ENCODE results near the gene PLOD1. TPM values are rescaled to one million over a fixed set of nuclear protein-coding genes. Genes with fewer than 3 reads are reported as not detected.

The PLOD1 gene
- total and polyA plus RNA-seq, 12 donors: 27.3 to 102 (median 48.5) TPM

- H3K4me3 ChIP-seq: no peak overlapping the region
- ATAC-seq: no peak
- intact Hi-C loops (cut with DNase I): no loop called here
- TF ChIP-seq CTCF (IDR thresholded peaks at IDR 0.05): no peak
- H3K9me3 ChIP-seq: no peaks in the 10 kb centered on the region
- no peak for DNase-seq
- peak overlapping the region in 2 of 10 donors; percentile 3 to 6 for H3K27ac ChIP-seq
- H3K4me1 ChIP-seq: peaks cover 2 to 39% (median 29%) of the 10 kb centered on the region in 9 donors
- 38 to 61% methylated on average over 4 of the region's 4 CpGs for WGBS, 2 donors
- peaks cover 0 to 74% (median 3%) of the 10 kb centered on the region in 9 donors for H3K36me3 ChIP-seq
- H3K27me3 ChIP-seq: no peaks in the 10 kb centered on the region
Observed at GRCh38 chr1:11943619-11944018, 9.1 kb downstream of the PLOD1 start.

GRCh38 chr1:11944358-11944931, 9.9 kb downstream of the PLOD1 start:
- intact Hi-C loops (cut with DNase I): no loop called here
- Histone ChIP-seq H3K4me1 (peaks cover 0 to 31% (median 22%) of the 10 kb centered on the region in 9 donors), H3K9me3 (no peaks in the 10 kb centered on the region), H3K27ac (no peak overlapping the region), H3K36me3 (peaks cover 0 to 80% (median 3%) of the 10 kb centered on the region in 9 donors), H3K27me3 (no peaks in the 10 kb centered on the region), H3K4me3 (no peak overlapping the region)
- DNase-seq: no peak
- ATAC-seq: peak in 6 of 8 donors; percentile 8 to 37 (median 26)
- 45 to 65% methylated on average over 12 of the region's 12 CpGs for WGBS, 2 donors
- TF ChIP-seq CTCF (IDR thresholded peaks at IDR 0.05): no peak

GRCh38 chr1:11946647-11947046, 12.1 kb downstream of the PLOD1 start:
- peaks cover 0 to 15% (median 7%) of the 10 kb centered on the region in 9 donors for H3K4me1 ChIP-seq
- WGBS, 2 donors: 86 to 87% methylated on average over 3 of the region's 3 CpGs
- no peak for TF ChIP-seq CTCF (IDR thresholded peaks at IDR 0.05)
- ATAC-seq (no peak), DNase-seq (no peak)
- no peaks in the 10 kb centered on the region for H3K9me3 ChIP-seq
- H3K4me3 ChIP-seq: no peak overlapping the region
- intact Hi-C loops (cut with DNase I): no loop called here
- H3K36me3 ChIP-seq: peaks cover 0 to 85% (median 9%) of the 10 kb centered on the region in 9 donors
- H3K27me3 ChIP-seq: no peaks in the 10 kb centered on the region
- H3K27ac ChIP-seq: no peak overlapping the region

- Histone ChIP-seq H3K4me1 (peaks cover 0 to 12% (median 1%) of the 10 kb centered on the region in 9 donors), H3K36me3 (peaks cover 0 to 88% (median 14%) of the 10 kb centered on the region in 9 donors), H3K9me3 (no peaks in the 10 kb centered on the region), H3K27me3 (no peaks in the 10 kb centered on the region), H3K27ac (no peak overlapping the region), H3K4me3 (no peak overlapping the region)
- TF ChIP-seq CTCF (IDR thresholded peaks at IDR 0.05): no peak
- DNase-seq (no peak), ATAC-seq (no peak)
- intact Hi-C loops (cut with DNase I): no loop called here
- 91 to 92% methylated on average over 6 of the region's 6 CpGs for WGBS, 2 donors
Observed at GRCh38 chr1:11948822-11949458, 14.4 kb downstream of the PLOD1 start.
